Measurements from ENCODE around the gene APOBEC4.

The APOBEC4 gene

DNA sequence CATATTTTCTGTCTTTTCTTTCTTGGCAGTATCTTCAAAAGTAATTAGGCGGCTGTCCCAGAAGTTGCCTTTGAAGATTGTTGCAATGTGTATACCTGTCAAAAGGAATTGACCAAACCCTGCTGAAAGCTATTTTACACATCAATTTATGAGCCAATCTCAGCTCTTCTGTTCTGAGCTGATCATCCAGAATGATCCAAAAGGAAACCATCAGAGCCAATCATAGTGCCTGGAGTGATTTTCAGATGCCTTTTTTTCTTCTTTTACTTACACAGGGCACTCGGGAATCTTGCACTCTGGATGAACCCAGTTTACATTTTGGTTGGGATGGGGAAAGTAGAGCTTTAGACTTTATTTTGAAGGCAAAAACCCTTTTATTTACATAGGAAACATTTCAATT, 21.8 kb upstream of the APOBEC4 start:
- no peak for DNase-seq (ENCODE audit: low read depth)

DNA sequence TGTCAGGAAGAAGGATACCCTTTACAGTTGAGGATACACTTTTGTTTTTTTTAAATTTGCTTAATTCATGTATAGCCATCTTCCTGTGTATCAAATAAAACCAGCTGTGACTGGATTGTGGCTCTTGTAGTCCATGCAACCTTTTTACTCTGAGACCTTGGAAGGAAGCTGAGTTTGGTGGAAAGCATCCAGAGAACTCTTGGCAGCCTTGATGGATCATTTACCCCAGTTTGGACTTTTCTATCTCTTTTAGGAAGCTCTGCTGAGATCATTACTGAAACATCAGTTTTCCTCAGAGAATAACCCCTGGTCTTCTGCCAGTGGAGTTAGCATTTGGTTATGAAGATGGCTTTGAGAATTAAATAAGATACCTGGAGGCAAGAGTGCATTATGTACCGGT, 21.2 kb upstream of the APOBEC4 start:
- no peak for DNase-seq (ENCODE audit: low read depth)

DNA sequence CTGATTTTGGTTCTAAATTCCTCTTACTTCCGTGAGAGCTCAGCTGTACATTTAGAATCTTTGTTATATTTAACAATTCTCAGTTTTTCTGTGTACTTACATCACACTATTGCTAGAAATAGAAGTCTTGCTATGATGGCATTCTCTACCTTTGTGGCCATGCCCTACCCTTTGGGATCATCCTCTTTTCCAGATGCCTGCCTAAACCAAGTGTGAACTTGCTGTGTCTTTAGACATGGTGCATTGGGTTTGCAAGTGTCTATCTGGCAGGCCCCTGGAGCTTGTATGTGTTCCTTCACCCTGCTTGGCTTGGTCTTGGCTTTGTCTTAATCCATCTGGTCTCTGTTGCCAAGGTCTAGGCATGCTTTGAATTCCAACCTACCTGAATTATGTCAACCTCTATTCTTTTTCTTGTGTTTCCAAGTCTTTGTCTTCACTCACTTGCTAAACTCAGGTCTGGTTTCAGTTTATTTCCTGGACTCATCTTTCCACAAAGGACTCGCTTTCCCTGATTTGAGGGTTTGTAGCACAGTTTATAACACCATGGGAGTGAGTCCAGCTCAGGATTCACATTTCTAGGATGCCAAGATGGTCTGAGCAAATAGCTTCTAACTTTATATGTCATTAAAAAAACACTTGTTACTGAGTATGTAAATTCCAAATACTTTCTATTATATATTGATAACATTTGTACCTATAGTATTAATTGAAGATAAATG, 20.6 kb upstream of the APOBEC4 start:
- no peak for DNase-seq (ENCODE audit: low read depth)

DNA sequence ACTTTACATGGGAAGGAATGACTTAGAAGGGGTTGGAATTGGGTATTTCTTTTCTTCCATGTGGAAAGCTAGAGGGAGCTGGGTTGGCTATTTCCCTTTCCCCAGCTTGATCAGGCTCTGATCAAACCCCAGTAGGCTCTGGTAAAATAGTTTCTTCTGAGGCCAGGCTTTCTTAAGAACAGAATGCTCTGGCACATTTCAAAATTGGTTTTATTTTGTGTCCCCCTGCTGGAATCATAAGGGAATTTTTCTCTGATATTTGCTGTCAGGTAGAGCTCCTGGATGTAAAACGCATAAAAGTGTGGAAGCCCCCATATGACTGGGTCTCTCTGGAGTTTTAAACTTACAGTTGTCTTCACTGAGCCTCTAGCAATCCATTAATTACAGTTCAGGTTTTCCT, 17.1 kb upstream of the APOBEC4 start:
- DNase-seq (ENCODE audit: low read depth), result no peak

DNA sequence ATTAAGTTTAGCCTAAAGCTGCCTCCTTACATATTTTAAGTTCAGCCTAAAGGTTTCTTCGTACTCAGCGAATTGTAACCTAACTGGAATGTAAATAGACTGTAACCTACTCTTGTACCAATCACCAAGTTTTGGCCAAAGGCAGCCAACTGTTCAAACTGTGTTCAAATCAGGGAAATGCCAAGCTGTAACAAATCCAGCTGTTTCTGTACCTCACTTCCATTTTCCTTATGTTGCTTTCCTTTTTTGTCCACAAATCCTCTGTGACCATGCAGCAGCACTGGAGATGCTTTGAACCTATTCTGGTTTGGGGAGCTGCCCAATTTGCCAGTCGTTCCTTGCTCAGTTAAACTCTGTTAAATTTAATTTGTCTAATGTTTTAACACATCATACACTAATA, 3.2 kb upstream of the APOBEC4 start:
- DNase-seq (ENCODE audit: low read depth), result no peak

DNA sequence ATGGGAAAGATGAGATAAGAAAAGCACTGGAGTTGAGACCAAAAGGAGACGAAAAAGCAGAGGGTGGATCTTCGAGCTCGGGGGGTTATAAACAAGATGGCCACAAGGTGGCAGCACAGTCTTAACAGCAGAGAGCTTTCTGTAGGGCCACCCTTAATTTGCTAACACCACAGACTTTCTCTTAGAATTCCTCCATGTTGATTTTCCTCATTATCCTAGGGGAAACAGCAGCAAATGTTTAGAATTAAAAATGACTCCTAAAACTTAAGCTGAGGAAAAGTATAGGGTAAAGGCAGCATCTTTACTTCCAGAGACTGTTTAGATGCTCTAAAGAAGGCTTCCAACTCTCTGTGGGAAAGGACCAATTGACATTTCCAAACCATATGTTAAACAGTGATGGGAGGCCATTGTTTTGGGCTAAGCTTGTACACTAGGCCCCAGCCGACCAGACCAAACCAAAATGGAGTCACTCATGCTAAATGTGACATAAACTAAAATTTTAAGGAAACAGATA, 2.5 kb upstream of the APOBEC4 start:
- DNase-seq (ENCODE audit: low read depth), result peak; percentile 72

DNA sequence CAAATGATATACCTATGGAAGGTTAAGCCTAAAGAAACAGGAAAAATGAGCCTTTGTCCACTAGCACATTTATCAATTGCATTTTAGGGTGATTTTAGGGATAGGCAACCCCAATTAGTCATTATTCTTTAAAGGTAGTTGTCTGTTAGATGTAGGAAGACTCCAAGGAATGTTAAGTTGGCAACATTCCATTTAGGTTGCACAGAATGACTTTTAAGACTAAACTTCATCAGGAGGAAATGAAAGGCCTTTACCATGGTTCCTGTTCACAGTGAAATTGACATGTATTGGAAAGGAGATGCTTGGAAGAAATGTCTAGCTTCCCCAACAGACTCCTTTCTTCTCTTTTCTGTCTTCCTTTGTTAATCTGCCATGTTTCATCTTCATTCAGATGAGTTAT, 1.6 kb upstream of the APOBEC4 start:
- no peak for DNase-seq (ENCODE audit: low read depth)

DNA sequence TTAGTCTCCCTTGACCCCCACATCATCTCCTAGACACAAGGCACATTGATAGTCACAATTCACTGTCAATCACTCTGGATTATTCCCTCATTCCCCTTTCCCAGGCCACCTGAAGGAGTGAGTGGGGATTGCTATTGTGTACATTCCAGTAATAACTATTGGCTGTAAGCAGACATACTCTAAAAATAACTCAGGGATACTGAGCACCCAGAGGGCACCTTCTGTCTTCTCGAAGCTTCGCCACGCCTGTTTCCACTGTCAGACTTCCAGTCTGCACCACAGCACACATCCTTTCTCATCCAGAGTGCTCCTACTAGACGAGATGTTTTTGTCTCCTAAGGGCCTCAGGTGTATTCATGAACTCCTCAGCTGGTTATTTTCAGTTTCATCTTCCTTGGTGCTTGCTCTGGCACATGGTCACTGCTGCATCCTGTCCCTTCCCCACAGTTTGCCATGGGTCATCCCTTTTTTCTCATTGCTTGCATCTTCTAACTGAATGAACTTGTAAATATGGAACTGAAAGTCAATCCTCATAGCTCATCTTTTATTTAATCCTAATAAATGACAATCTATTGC, 848 bp upstream of the APOBEC4 start:
- no peak for DNase-seq (ENCODE audit: low read depth)

DNA sequence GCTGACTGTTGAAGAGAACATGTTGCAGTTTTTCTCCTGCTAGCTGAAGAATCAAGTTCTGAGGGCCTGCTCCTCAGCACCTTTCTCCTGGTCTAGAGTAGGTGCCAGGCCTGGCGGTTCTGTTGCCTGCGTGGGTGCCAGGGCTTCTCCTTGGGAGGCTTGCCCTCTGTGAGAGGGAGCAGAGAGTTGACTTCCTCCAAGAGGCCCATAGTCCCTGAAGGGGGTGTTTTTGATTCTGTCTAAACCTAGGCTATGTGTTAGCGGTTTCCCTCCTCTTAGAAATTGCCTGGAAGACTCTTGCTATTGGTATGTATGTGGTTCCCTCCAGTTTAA, 312 bp upstream of the APOBEC4 start:
- no peak for DNase-seq (ENCODE audit: low read depth)

DNA sequence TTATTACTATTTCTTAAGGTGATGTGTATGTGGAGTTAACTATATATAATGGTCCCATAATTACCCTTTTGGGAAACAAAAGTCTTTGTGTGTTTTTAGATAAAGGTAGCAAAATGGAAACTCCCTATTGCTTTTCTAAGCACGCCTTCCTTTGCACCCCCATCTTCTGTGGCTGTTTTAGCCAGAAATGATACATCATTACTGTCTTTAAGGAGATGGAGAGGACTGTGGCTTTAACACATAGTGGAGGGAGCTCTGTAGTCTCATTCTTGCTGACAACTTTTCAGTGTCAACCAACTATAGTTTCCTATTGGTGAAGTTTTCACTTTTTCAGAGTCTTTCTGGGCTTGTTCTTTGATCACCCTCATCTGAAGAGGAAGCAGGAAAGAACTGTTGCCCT, 1.0 kb downstream of the APOBEC4 start:
- DNase-seq (ENCODE audit: low read depth), result no peak

DNA sequence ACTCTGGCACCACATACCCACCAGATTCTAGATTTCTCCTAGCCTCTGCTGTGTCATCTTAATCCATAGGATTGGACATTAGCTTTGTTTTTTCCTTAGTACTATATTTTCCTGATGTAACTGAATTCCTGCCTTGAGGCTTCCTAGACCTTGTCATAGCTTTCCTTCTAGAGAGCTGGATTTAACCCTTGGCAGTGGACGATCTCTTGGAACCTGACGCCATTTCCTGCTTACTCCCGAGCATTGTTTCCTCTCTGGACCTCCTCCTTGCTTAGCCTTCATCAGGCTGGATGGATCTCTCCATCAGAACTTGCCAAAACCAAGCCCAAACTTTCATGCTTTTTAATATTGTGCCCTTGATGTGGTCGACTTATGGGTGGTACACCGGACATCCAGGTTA, 1.5 kb downstream of the APOBEC4 start:
- no peak for DNase-seq (ENCODE audit: low read depth)

DNA sequence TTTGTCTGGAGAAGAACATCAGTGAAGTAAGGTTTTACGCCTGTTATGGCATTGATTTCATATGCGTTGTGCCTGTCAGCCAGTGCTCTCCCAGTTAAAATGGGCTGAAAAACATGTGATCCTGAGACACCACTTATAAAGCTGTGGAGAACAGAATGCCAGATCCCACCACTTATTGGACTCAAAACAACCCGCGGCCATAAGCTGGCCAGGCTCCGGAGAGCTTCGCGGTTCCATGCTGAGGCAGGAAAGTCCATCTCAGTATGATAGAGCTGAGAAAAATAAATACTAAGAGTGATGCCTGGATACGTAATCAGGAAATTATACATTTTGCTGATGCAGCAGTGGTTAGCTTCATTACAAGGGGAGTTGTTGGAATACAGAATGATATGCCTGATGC, 5.1 kb downstream of the APOBEC4 start:
- DNase-seq (ENCODE audit: low read depth), result no peak

DNA sequence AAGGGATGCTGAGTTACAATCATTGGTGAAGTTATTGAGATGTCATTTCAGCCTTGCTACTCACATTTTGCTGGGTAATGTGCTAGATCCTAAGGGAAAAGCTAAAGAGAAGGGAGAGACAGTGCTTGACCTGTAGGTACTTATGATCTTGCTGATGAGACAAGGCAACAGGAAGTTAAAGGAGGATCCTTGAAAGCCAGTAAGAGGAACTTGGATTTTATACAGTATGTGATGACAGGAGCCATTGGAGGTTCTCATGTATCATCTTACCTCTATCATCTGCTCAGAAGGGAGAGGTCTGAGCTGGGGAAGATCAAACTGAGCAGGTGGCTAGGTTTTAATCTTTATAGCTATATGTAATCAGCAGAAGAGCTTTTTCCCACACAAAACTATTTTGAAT, 6.3 kb downstream of the APOBEC4 start:
- no peak for DNase-seq (ENCODE audit: low read depth)

DNA sequence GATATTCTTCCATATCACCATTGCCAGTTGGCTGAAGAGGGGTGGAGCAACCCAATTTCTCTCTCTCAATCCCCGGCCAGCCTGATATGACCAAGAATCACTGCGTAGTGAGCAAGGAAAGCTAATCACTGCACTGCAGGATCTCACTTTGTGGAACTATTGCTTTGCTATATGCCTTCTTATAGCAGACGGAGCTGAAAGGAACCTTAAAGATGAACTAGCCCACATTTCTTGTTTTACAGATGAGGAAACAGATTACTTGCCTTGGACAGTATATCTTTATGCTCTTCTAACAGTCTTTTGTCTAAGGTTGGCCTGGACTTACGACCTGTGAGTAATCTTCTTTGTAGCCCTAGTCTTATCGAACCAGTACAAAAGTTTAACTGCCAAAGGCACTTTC, 7.6 kb downstream of the APOBEC4 start:
- DNase-seq (ENCODE audit: low read depth), result no peak

DNA sequence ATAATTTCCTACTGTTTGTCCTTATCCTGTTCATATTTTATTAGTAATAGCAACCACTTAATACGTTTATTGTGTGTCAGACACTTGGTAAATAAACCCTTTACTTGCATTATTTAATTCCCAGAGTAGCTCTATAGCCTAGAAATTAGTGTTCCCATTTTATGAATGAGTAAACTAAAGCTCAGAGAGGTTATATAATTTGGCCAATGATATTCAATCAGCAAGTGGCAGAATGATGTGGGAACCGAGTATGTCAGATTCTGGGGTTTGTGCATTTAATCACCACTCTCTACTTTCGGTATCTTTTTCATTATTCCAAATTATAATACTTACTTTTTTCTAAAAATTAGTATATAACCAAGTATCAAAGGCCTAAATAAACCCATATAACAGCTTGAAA, 10.9 kb downstream of the APOBEC4 start:
- no peak for DNase-seq (ENCODE audit: low read depth)

DNA sequence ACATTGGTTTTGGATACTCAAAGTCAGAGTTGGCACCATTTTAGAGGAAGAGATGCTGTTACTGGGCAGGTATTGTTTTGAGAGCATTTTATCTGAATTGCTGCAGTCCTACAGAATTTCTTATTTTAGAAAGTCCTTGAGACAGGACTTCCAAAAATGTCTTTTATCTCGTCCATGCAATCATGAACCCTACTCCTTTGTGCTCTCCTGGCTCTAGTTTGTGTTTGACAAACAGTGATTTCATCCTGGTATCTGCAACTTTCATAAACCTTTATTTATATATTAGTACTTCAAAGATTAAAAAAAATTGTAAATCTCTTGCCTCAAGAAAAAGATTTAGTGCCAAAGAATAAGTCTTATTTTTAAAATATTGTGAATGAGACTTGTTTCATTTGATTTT, 12.9 kb downstream of the APOBEC4 start:
- no peak for DNase-seq (ENCODE audit: low read depth)

DNA sequence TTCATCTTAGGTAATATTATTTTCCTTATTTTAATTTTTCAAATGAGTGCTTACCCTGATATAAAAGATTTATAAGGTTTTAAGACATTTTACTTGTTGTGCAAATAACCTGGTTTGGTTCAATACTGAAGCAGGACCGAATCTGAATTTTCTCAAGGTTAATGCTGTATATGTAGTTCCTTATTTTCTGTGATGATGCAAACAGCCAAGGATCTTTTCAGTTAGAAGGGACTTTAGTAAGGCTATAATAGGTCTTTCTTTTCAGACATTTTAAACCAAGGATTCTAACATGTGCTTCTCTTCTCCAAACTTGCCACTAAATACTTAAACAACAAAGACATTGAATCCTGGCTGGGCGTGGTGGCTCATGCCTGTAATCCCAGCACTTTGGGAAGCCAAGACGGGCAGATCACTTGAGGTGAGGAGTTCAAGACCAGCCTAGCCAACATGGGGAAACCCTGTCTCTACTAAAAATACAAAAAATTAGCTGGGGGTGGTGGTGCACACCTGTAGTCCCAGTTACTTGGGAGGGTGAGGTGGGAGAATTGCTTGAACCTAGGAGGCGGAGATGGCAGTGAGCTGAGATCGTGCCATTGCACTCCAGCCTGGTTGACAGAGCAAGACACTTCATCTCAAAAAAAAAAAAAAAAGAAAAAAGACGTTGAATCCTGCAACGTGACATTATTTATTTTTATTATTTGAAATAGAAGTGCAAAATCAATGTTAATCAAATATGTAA, 14.3 kb downstream of the APOBEC4 start:
- DNase-seq (ENCODE audit: low read depth), result no peak

DNA sequence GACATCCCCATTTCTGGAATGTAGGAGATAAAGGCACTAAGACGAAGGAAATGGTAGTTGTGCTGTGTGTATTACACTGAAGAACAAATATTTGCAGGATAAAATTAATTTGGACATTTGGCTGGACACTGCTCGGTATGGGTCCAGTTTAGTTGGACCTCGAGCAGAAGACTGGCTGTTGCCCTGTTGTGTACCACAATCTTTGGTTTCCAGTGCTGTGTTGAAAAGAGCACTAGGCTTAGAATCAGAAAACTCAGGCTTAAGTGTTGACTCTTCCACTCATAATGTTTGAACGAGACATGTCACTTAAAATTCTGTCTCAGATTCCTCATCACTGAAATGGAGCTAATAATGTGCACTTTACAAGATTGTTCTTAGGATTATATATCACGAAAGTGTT, 16.3 kb downstream of the APOBEC4 start:
- DNase-seq (ENCODE audit: low read depth), result no peak

DNA sequence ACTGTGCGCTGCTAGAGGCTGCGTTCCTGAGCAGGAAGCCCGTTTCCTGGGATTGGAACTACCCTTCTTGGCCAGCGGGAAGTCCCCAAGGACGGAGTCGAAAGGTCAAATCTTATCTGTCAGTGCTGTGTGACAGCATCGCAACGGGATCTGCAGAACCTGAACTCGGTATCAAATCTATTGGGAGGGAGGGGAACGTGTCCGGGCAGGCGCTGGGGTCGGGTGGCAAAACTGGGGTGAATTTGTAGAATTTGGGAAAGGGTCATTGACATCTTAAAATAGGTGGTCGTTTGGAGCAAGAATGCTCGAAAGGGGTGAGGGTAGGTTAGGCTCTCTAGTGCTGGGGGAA, 16.8 kb downstream of the APOBEC4 start:
- no peak for DNase-seq (ENCODE audit: low read depth)

DNA sequence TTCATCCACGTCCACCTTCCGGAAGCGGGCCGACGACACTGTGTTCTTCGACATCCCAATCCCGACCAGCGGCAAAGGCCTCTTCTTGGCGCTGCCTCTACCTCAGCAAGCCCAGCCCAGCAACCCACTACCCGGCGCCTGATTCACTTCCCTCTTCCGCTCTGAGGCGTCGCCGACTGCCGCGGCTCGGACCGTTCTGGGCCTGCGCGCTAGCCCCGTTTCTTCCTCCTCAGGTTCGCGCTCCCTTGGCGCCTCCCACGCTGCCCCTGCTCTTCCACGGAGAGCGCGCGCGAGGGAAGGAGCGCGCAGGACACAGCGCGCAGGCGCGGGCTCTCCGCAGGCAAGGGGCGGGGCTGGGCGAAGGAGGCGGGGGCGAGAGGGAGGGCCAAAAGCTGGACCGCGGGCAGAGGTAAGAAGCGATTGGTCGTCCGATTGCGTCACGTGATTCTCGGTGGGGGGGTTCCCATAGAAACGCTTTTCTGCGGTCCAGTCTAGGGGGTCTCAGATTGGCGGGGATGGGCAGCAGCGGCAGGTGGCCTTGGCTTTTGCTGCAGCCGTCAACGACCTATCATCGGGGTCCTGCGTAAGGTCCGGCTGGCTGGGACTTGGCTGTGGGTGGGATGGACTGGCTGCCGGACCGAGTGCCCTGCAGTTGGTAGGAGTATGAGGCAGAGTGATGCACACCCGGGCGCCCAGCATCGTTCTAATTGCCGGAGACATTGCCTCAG, 17.3 kb downstream of the APOBEC4 start, which contains the start of gene ARPC5:
Gene ARPC5, minus strand, starts transcription at position 178 of the 728 bp plus-strand sequence. Its CDS starts 124 bp downstream, at position 54.
- DNase-seq (ENCODE audit: low read depth), result peak; percentile 95

DNA sequence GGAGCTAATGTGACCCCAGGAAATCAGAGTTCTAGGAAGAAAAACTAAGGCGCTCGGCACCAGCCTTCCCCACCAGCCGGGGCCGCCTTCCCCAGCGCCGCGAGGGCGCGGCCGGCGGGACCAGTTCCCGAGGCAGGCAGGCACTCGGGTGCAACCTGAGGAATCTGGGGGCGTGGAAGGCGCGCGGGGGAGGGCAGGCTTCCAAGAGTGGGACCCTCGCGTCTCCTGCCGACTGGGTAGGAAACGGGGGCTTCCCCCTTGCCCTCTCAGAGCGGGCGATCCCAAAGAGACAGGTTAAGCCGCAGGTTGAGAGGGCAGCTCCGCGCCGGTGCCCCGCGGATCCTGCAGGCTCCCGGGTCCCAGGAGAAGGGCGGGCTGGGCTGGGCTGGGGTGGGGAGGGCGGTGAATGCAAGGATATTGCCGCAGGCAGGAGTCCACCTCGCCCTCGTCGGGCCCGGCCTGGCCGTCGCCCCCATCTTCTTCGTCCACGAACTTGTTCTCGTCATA, 18.0 kb downstream of the APOBEC4 start:
- peak; percentile 9 for DNase-seq (ENCODE audit: low read depth)

DNA sequence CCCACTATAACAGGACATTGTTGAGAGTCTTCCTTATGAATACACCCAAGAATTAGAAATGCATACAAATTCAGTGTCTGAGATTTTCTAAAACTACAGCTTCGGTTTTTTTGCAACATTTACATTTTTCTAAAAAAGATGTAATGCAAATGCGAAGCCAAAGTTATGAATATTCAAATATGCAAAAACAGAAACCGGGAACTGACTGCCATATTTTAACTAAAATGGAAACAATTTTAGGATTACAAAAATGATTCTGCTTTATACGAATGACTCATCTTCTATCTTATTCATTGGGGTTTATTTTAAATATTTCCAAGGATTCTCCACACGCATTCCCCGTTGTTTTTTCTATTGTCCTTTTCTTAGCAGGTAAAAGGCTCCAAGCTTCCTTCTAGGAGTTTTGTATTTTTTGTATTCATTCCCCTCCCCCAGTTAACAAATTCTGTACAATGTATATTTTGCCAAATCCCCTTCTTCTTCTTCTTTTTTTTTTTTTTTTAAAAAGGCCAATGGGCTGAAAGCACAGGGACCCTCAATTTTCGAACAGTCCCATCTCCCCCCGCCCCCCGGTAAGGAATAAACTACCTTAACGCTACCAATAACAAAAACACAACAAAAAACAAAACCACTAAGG, 18.6 kb downstream of the APOBEC4 start:
- no peak for DNase-seq (ENCODE audit: low read depth)
